ENCODE data around the gene BBS1. TPM values are rescaled to one million over a fixed set of nuclear protein-coding genes. Genes with fewer than 3 reads are reported as not detected.
A peak's percentile ranks its signal among the peaks of the same experiment; 100 is the strongest.

Gene BBS1
- total and polyA plus RNA-seq, 4 experiments from 2014 or later: 8.9 to 41.3 (median 26.4) TPM

DNA sequence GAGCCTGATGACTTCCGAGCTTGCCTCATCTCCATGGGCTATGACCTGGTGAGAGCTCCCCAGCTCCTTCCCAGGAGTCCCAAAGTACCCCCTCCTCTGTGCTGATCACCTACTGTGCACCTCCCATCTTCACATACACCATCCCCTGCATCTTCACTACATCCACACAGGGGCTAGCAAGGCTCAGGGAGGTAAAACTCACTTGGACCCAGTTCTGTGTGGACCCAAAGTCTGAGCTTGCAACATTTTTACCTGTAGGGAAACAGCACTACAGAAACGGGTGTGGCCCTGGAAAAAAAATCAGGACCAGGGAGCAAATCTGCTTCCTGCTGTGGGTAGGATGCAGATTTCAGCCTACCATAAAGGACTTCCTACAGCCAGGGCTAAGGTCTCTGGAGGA lies 51.8 kb downstream of the BBS1 start:
- CTCF ChIA-PET (ENCODE audit: partially characterized antibody): interaction anchor here (0.9 to 1.1 kb wide), 3 partner anchors 30 to 319 kb away, joined by 3 to 4 read pairs (median 3); no protein-coding TSS in a partner anchor
- Histone ChIP-seq H3K4me3 (ENCODE audit: low read length in 2 of 2) (no peak overlapping the region), H3K4me1 (ENCODE audit: insufficient read depth, low read length) (peaks cover 4% of the 10 kb centered on the region), H3K36me3 (ENCODE audit: insufficient read depth, low read length) (no peaks in the 10 kb centered on the region), H3K27me3 (ENCODE audit: insufficient read depth, low read length) (no peaks in the 10 kb centered on the region), H3K27ac (ENCODE audit: low read depth, low read length) (no peak overlapping the region), H3K9me3 (ENCODE audit: control insufficient read depth in 1 of 2, low read length in 2 of 2) (no peaks in the 10 kb centered on the region)
- Mint-ChIP-seq H3K27me3 (peaks cover 6% of the 10 kb centered on the region in 2 donors), H3K36me3 (no peaks in the 10 kb centered on the region), H3K4me3 (no peak overlapping the region), H3K27ac (peak overlapping the region in 1 of 7 donors; percentile 68), H3K9me3 (no peaks in the 10 kb centered on the region), H3K4me1 (peaks cover 0 to 8% (median 4%) of the 10 kb centered on the region in 4 donors)
- intact Hi-C loops (cut with micrococcal nuclease): no loop called here
- POLR2A ChIA-PET (ENCODE audit: partially characterized antibody): interaction anchor here (1.4 to 1.6 kb wide), 2 partner anchors 76 to 281 kb away, joined by 3 to 4 read pairs; partner anchors contain the start of genes RBM4 and RCE1
- DNase-seq: no peak

GRCh38 chr11:66562907-66563583 lies 52.6 kb downstream of the BBS1 start:
- ChIA-PET CTCF (ENCODE audit: partially characterized antibody) (interaction anchor here (0.5 to 1.7 kb wide), 4 partner anchors 14 to 318 kb away, joined by 3 to 8 read pairs (median 4); no protein-coding TSS in a partner anchor), POLR2A (ENCODE audit: partially characterized antibody) (no interaction called here)
- Mint-ChIP-seq H3K36me3 (no peaks in the 10 kb centered on the region), H3K27me3 (peaks cover 5% of the 10 kb centered on the region in 2 donors), H3K4me3 (no peak overlapping the region), H3K9me3 (no peaks in the 10 kb centered on the region), H3K27ac (no peak overlapping the region), H3K4me1 (peaks cover 0 to 15% (median 4%) of the 10 kb centered on the region in 4 donors)
- H3K9me3 ChIP-seq (ENCODE audit: control insufficient read depth in 1 of 2, low read length in 2 of 2): no peaks in the 10 kb centered on the region
- intact Hi-C loops (cut with micrococcal nuclease): no loop called here
- no peak overlapping the region for H3K27ac ChIP-seq (ENCODE audit: low read depth, low read length)
- H3K36me3 ChIP-seq (ENCODE audit: insufficient read depth, low read length): no peaks in the 10 kb centered on the region
- H3K27me3 ChIP-seq (ENCODE audit: insufficient read depth, low read length): no peaks in the 10 kb centered on the region
- no peak overlapping the region for H3K4me3 ChIP-seq (ENCODE audit: low read length in 2 of 2)
- peaks cover 11% of the 10 kb centered on the region for H3K4me1 ChIP-seq (ENCODE audit: insufficient read depth, low read length)
- no peak for DNase-seq

DNA sequence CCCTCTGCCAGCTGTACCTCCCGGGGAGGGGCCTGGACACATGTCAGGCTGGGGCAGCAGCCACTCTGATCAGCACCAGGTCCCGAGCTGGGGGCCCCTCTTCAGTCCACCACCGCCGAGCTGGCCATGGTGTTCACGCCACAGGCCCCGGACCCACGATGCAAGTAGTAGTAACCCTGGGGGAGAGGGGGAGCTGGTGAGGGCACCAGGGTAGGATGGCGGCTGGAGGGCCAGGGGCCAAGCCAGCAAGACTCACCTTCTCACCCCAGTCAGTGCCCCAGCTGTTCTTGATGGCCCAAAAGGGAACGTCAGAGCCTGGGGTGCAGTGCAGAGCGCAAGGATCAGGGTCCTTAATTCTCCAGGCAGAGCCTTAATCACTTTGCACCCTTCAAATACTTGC lies 53.4 kb downstream of the BBS1 start:
- CTCF ChIA-PET (ENCODE audit: partially characterized antibody): interaction anchor here (1.7 kb wide), 1 partner anchor 14 kb away, joined by 8 read pairs; no protein-coding TSS in a partner anchor

GRCh38 chr11:66564538-66564937 lies 54.1 kb downstream of the BBS1 start:
- ChIA-PET POLR2A (ENCODE audit: partially characterized antibody) (interaction anchor here (1.3 kb wide), 1 partner anchor 113 kb away, joined by 5 read pairs; the partner anchor contains the start of gene RBM4B), CTCF (ENCODE audit: partially characterized antibody) (no interaction called here)
- no peaks in the 10 kb centered on the region for H3K36me3 Mint-ChIP-seq
- no peak overlapping the region for H3K4me3 Mint-ChIP-seq
- H3K27me3 Mint-ChIP-seq: no peaks in the 10 kb centered on the region
- Histone ChIP-seq H3K36me3 (ENCODE audit: insufficient read depth, low read length) (no peaks in the 10 kb centered on the region), H3K27ac (ENCODE audit: low read depth, low read length) (no peak overlapping the region), H3K4me1 (ENCODE audit: insufficient read depth, low read length) (peaks cover 7% of the 10 kb centered on the region), H3K27me3 (ENCODE audit: insufficient read depth, low read length) (no peaks in the 10 kb centered on the region), H3K4me3 (ENCODE audit: low read length in 2 of 2) (no peak overlapping the region), H3K9me3 (ENCODE audit: control insufficient read depth in 1 of 2, low read length in 2 of 2) (no peaks in the 10 kb centered on the region)
- H3K27ac Mint-ChIP-seq: no peak overlapping the region
- no peak for DNase-seq
- H3K4me1 Mint-ChIP-seq: peaks cover 2 to 13% (median 6%) of the 10 kb centered on the region in 4 donors
- H3K9me3 Mint-ChIP-seq: no peaks in the 10 kb centered on the region
- intact Hi-C loops (cut with micrococcal nuclease): no loop called here

More for the DNA sequence above, 53.4 kb downstream of the BBS1 start:
- no peak overlapping the region for H3K27ac ChIP-seq (ENCODE audit: low read depth, low read length)
- H3K4me3 Mint-ChIP-seq: no peak overlapping the region
- peaks cover 2 to 16% (median 6%) of the 10 kb centered on the region in 4 donors for H3K4me1 Mint-ChIP-seq
- no peaks in the 10 kb centered on the region for H3K9me3 Mint-ChIP-seq
- intact Hi-C loops (cut with micrococcal nuclease): no loop called here
- no peaks in the 10 kb centered on the region for H3K36me3 ChIP-seq (ENCODE audit: insufficient read depth, low read length)
- H3K27me3 Mint-ChIP-seq: peaks cover 2% of the 10 kb centered on the region in 2 donors
- no peaks in the 10 kb centered on the region for H3K27me3 ChIP-seq (ENCODE audit: insufficient read depth, low read length)
- H3K4me3 ChIP-seq (ENCODE audit: low read length in 2 of 2): no peak overlapping the region
- H3K36me3 Mint-ChIP-seq: no peaks in the 10 kb centered on the region
- DNase-seq: no peak
- POLR2A ChIA-PET (ENCODE audit: partially characterized antibody): interaction anchor here (1.3 kb wide), 1 partner anchor 114 kb away, joined by 5 read pairs; the partner anchor contains the start of gene RBM4B
- no peak overlapping the region for H3K27ac Mint-ChIP-seq
- H3K4me1 ChIP-seq (ENCODE audit: insufficient read depth, low read length): peaks cover 8% of the 10 kb centered on the region
- H3K9me3 ChIP-seq (ENCODE audit: control insufficient read depth in 1 of 2, low read length in 2 of 2): no peaks in the 10 kb centered on the region

GRCh38 chr11:66564984-66565383 lies 54.5 kb downstream of the BBS1 start:
- Mint-ChIP-seq H3K27me3 (peaks cover 0 to under 1% of the 10 kb centered on the region in 2 donors), H3K9me3 (no peaks in the 10 kb centered on the region), H3K27ac (no peak overlapping the region), H3K36me3 (no peaks in the 10 kb centered on the region), H3K4me1 (peaks cover 2 to 13% (median 6%) of the 10 kb centered on the region in 4 donors), H3K4me3 (no peak overlapping the region)
- no peak overlapping the region for H3K4me3 ChIP-seq (ENCODE audit: low read length in 2 of 2)
- no peak for DNase-seq
- H3K27ac ChIP-seq (ENCODE audit: low read depth, low read length): no peak overlapping the region
- CTCF ChIA-PET (ENCODE audit: partially characterized antibody): no interaction called here
- H3K36me3 ChIP-seq (ENCODE audit: insufficient read depth, low read length): no peaks in the 10 kb centered on the region
- POLR2A ChIA-PET (ENCODE audit: partially characterized antibody): no interaction called here
- no peaks in the 10 kb centered on the region for H3K27me3 ChIP-seq (ENCODE audit: insufficient read depth, low read length)
- intact Hi-C loops (cut with micrococcal nuclease): no loop called here
- H3K4me1 ChIP-seq (ENCODE audit: insufficient read depth, low read length): peaks cover 7% of the 10 kb centered on the region
- no peaks in the 10 kb centered on the region for H3K9me3 ChIP-seq (ENCODE audit: control insufficient read depth in 1 of 2, low read length in 2 of 2)

- Histone ChIP-seq H3K4me1 (ENCODE audit: insufficient read depth, low read length) (peaks cover 7% of the 10 kb centered on the region), H3K36me3 (ENCODE audit: insufficient read depth, low read length) (no peaks in the 10 kb centered on the region), H3K9me3 (ENCODE audit: control insufficient read depth in 1 of 2, low read length in 2 of 2) (no peaks in the 10 kb centered on the region), H3K27ac (ENCODE audit: low read depth, low read length) (no peak overlapping the region), H3K4me3 (ENCODE audit: low read length in 2 of 2) (no peak overlapping the region), H3K27me3 (ENCODE audit: insufficient read depth, low read length) (no peaks in the 10 kb centered on the region)
- no peaks in the 10 kb centered on the region for H3K9me3 Mint-ChIP-seq
- intact Hi-C loops (cut with micrococcal nuclease): no loop called here
- H3K27ac Mint-ChIP-seq: peak overlapping the region in 2 of 7 donors; percentile 35 to 39
- CTCF ChIA-PET (ENCODE audit: partially characterized antibody): no interaction called here
- H3K4me1 Mint-ChIP-seq: peaks cover 2 to 13% (median 6%) of the 10 kb centered on the region in 4 donors
- H3K36me3 Mint-ChIP-seq: no peaks in the 10 kb centered on the region
- DNase-seq: no peak
- POLR2A ChIA-PET (ENCODE audit: partially characterized antibody): interaction anchor here (0.7 kb wide), 1 partner anchor 51 kb away, joined by 3 read pairs; no protein-coding TSS in a partner anchor
- peaks cover 0 to 6% of the 10 kb centered on the region in 2 donors for H3K27me3 Mint-ChIP-seq
- H3K4me3 Mint-ChIP-seq: peak overlapping the region in 2 of 8 donors; percentile 29 to 68
Measured at GRCh38 chr11:66566221-66566620, 55.8 kb downstream of the BBS1 start.

GRCh38 chr11:66567787-66568123 lies 57.3 kb downstream of the BBS1 start:
- peak overlapping the region; percentile 68 to 81 (median 75) for H3K4me3 Mint-ChIP-seq
- ChIA-PET POLR2A (ENCODE audit: partially characterized antibody) (interaction anchor here (1.5 to 2.7 kb wide), 6 partner anchors 7 to 110 kb away, joined by 5 to 41 read pairs (median 10); partner anchors contain the start of genes ACTN3, RBM14, RBM4B and ZDHHC24), CTCF (ENCODE audit: partially characterized antibody) (interaction anchor here (1.1 to 3.6 kb wide), 4 partner anchors 9 to 111 kb away, joined by 3 to 29 read pairs (median 4); partner anchors contain the start of gene RBM4B)
- peak overlapping the region in 1 of 7 donors; percentile 52 for H3K27ac Mint-ChIP-seq
- peak overlapping the region; percentile 25 for H3K27ac ChIP-seq (ENCODE audit: low read depth, low read length)
- H3K9me3 ChIP-seq (ENCODE audit: control insufficient read depth in 1 of 2, low read length in 2 of 2): no peaks in the 10 kb centered on the region
- H3K36me3 ChIP-seq (ENCODE audit: insufficient read depth, low read length): no peaks in the 10 kb centered on the region
- H3K9me3 Mint-ChIP-seq: no peaks in the 10 kb centered on the region
- H3K36me3 Mint-ChIP-seq: no peaks in the 10 kb centered on the region
- H3K4me1 ChIP-seq (ENCODE audit: insufficient read depth, low read length): peaks cover 7% of the 10 kb centered on the region
- intact Hi-C loops (cut with micrococcal nuclease): no loop called here
- H3K4me1 Mint-ChIP-seq: peaks cover 2 to 13% (median 6%) of the 10 kb centered on the region in 4 donors
- no peaks in the 10 kb centered on the region for H3K27me3 ChIP-seq (ENCODE audit: insufficient read depth, low read length)
- H3K4me3 ChIP-seq (ENCODE audit: low read length in 2 of 2): peak overlapping the region in 1 of 2 donors; percentile 50
- peaks cover 0 to 6% of the 10 kb centered on the region in 2 donors for H3K27me3 Mint-ChIP-seq
- no peak for DNase-seq
